K562 (cell line): Measurements from ENCODE around the gene RFC2. TPM values are rescaled to one million over a fixed set of nuclear protein-coding genes. Genes with fewer than 3 reads are reported as not detected.

ENCODE experiments used
- CC2D1A ChIP-seq: fragments of 450-650 bp; IDR thresholded peaks from 2 replicates; pipeline ENCODE4 v1.6.1; 2017; ENCODE audit warnings: mild to moderate bottlenecking
- CREB3L1 ChIP-seq: fragments of 450-650 bp; IDR thresholded peaks from 2 replicates; pipeline ENCODE4 v1.6.1; 2014; ENCODE audit warnings: low read depth, mild to moderate bottlenecking, moderate library complexity, borderline replicate concordance
- CUX1 ChIP-seq: fragments of 200-800 bp; sonication (Bioruptor generic); IDR thresholded peaks from 2 replicates; pipeline ENCODE4 v1.6.1; 2016; ENCODE audit warnings: missing genetic modification characterization, missing compliant biosample characterization
- GTF2F1 ChIP-seq: IDR thresholded peaks from 2 replicates; pipeline ENCODE4 v1.6.1; 2011; ENCODE audit warnings: low read depth, low read length, improper control_type of control experiment
- HEY1 ChIP-seq: fragments of 250-450 bp; sonication (Bioruptor Pico); IDR thresholded peaks from 2 replicates; pipeline ENCODE4 v1.5.0; 2020; ENCODE audit warnings: mild to moderate bottlenecking, moderate library complexity, borderline replicate concordance
- IRF1 ChIP-seq: sonication (generic); formaldehyde crosslinking; IDR thresholded peaks from 2 replicates; pipeline ENCODE4 v1.8.0; 2022; ENCODE audit warnings: missing genetic modification reagents, mild to moderate bottlenecking, borderline replicate concordance
- LARP7 ChIP-seq: fragments of 450-650 bp; IDR thresholded peaks from 2 replicates; pipeline ENCODE4 v1.6.1; 2016
- NR3C1 ChIP-seq: sonication (generic); formaldehyde crosslinking; IDR thresholded peaks from 2 replicates; pipeline ENCODE4 v1.8.1; 2022; ENCODE audit warnings: missing genetic modification reagents
- RBM14 ChIP-seq: fragments of 200-400 bp; formaldehyde crosslinking; IDR thresholded peaks from 2 replicates; pipeline ENCODE4 v1.6.1; 2018; ENCODE audit warnings: low read depth, mild to moderate bottlenecking, low read length, moderate library complexity, borderline replicate concordance; ENCODE audit not compliant: insufficient read depth
- RBM25 ChIP-seq: fragments of 200-400 bp; formaldehyde crosslinking; IDR thresholded peaks from 2 replicates; pipeline ENCODE4 v1.6.1; 2018; ENCODE audit warnings: low read length, low read depth, moderate library complexity; ENCODE audit not compliant: severe bottlenecking
- TBL1XR1 ChIP-seq, 2 experiments: IDR thresholded peaks; 2 replicates each; pipeline ENCODE4 v1.6.1; 2012; ENCODE audit warnings: improper control_type of control experiment in 2 of 2, low read length in 2 of 2, mild to moderate bottlenecking in 1 of 2
- THAP12 ChIP-seq: fragments of 250-450 bp; sonication (Bioruptor Pico); IDR thresholded peaks from 2 replicates; pipeline ENCODE4 v1.9.0; 2021; ENCODE audit warnings: mild to moderate bottlenecking, inconsistent platforms
- TRIM28 ChIP-seq: fragments of 450-650 bp; IDR thresholded peaks from 2 replicates; pipeline ENCODE4 v1.6.1; 2017
- ZNF436 ChIP-seq: fragments of 250-450, 450-650 bp; sonication (Bioruptor Pico); formaldehyde crosslinking; IDR thresholded peaks from 2 replicates; pipeline ENCODE4 v1.7.0; 2020; ENCODE audit warnings: mild to moderate bottlenecking
- polyA plus RNA-seq, 8 experiments: library from polyadenylated mRNA; depleted of rRNA in 4 of 8; stranded (reverse) in 5 of 8; unstranded in 3 of 8; fragments of >200 nt; fragmentation: Nextera tagmentation in 2 of 8; fragmentation: Illumina TruSeq in 1 of 8; extraction: Ambion mirVana in 2 of 8; extraction: Trizol in 1 of 8; gene quantifications; 2 replicates each; pipeline versions ENCODE4 v1.2.1 to v1.2.3, GENCODE V29; 2011 to 2014; ENCODE audit warnings: inconsistent platforms in 1 of 8, missing spikeins in 1 of 8
- total RNA-seq, 7 experiments: library from RNA; depleted of rRNA in 6 of 7; stranded (reverse); fragments of >200 nt in 6 of 7; fragmentation: Illumina TruSeq in 2 of 7; extraction: Trizol in 2 of 7; gene quantifications; 2 replicates each; pipeline versions ENCODE4 v1.2.1 to v1.2.3, GENCODE V29; 2011 to 2021; ENCODE audit warnings: low replicate concordance in 1 of 7
- TF ChIP-seq, protein P1 (sequence below), 3 experiments: fragments of 200-800 bp in 1 of 3; sonication (Bioruptor generic) in 1 of 3; sonication (generic) in 1 of 3; formaldehyde crosslinking in 1 of 3; IDR thresholded peaks; 2 replicates each; pipeline versions ENCODE4 v1.6.1 to v1.8.0; 2016 to 2022; ENCODE audit warnings: mild to moderate bottlenecking in 2 of 3, missing compliant biosample characterization in 2 of 3, missing genetic modification characterization in 2 of 3, missing genetic modification reagents in 1 of 3

RFC2 gene
- total and polyA plus RNA-seq, 9 of the 15 experiments (the other 6 are each of a cell fraction or from before 2014, with no cell fraction given), result 32.5 to 161 (median 102) TPM

GRCh38 chr7:74272305-74273038, 18.3 kb upstream of the RFC2 start (continued):
- TF ChIP-seq THAP12 (CRISPR knock-in tag) (no peak), HEY1 (CRISPR knock-in tag) (no peak), CC2D1A (no peak), ZNF436 (no peak), RBM25 (no peak), GTF2F1 (no peak), LARP7 (0 out of 2 replicates have a peak, but pooled peaks have one; percentile 10), RBM14 (no peak), NR3C1 (CRISPR knock-in tag) (no peak), CUX1 (CRISPR knock-in tag) (no peak), TRIM28 (0 out of 2 replicates have a peak, but pooled peaks have one; percentile 23), IRF1 (CRISPR knock-in tag) (no peak), TBL1XR1 (IDR thresholded peaks at IDR 0.05; ENCODE audit: low read length in 2 of 2) (no peak), CREB3L1 (no peak)
- TF ChIP-seq, protein P1, sequence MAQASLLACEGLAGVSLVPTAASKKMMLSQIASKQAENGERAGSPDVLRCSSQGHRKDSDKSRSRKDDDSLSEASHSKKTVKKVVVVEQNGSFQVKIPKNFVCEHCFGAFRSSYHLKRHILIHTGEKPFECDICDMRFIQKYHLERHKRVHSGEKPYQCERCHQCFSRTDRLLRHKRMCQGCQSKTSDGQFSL (CRISPR knock-in tag; IDR thresholded peaks at IDR 0.05), result no peak
- TF ChIP-seq, protein P1 (tag; IDR thresholded peaks at IDR 0.05), result no peak
